Activated CD4-positive, alpha-beta T cell treated with anti-CD3 and anti-CD28 coated beads for 24 hours (primary cell): ENCODE results near the gene KCTD11.
"Not testable (repeated sequence)": the region's sequence is repeated elsewhere in the genome, so short reads cannot be mapped to it uniquely, and the experiment has no call there.

ENCODE experiments used
- DNase-seq, 2 donors: peaks; one replicate each; pipeline ENCODE4 v3.0.0-alpha.2; 2020; ENCODE audit warnings: low read depth in 2 of 2

KCTD11 gene

GRCh38 chr17:7343250-7343649 lies 8.7 kb upstream of the KCTD11 start:
- no peak for DNase-seq

GRCh38 chr17:7346761-7347614 lies 5.0 kb upstream of the KCTD11 start:
- no peak for DNase-seq

- DNase-seq: no peak
Observed at GRCh38 chr17:7347630-7348477, 4.1 kb upstream of the KCTD11 start.

- no peak for DNase-seq
Observed at GRCh38 chr17:7348478-7349242, 3.3 kb upstream of the KCTD11 start.

- DNase-seq: no peak
Observed at GRCh38 chr17:7352503-7352889, 534 bp downstream of the KCTD11 start.

GRCh38 chr17:7352910-7353635 lies 1.1 kb downstream of the KCTD11 start:
- DNase-seq: no peak

- no peak for DNase-seq
Observed at GRCh38 chr17:7354262-7354843, 2.4 kb downstream of the KCTD11 start.

- DNase-seq: no peak
Observed at GRCh38 chr17:7355053-7355452, 3.1 kb downstream of the KCTD11 start, which contains the start of gene TMEM95. Gene TMEM95 (plus strand): TSS chr17:7355156. CDS start chr17:7355205, 49 bp downstream.

- DNase-seq: no peak
Observed at GRCh38 chr17:7355573-7355972, 3.6 kb downstream of the KCTD11 start.

- DNase-seq: peak; percentile 76 to 84
Observed at GRCh38 chr17:7356072-7356549, 4.1 kb downstream of the KCTD11 start.

- no peak for DNase-seq
Observed at GRCh38 chr17:7356756-7357155, 4.8 kb downstream of the KCTD11 start.

GRCh38 chr17:7357381-7357780 lies 5.4 kb downstream of the KCTD11 start:
- no peak for DNase-seq

- DNase-seq: no peak
Observed at GRCh38 chr17:7361906-7362305, 9.9 kb downstream of the KCTD11 start.

GRCh38 chr17:7363311-7363710 lies 11.3 kb downstream of the KCTD11 start:
- DNase-seq: no peak

GRCh38 chr17:7365963-7366362 lies 14.0 kb downstream of the KCTD11 start:
- not testable (repeated sequence) for DNase-seq

- no peak for DNase-seq
Observed at GRCh38 chr17:7367083-7367482, 15.1 kb downstream of the KCTD11 start.

- no peak for DNase-seq
Observed at GRCh38 chr17:7367918-7368598, 16.1 kb downstream of the KCTD11 start.

GRCh38 chr17:7368599-7368994 lies 16.6 kb downstream of the KCTD11 start:
- not testable (repeated sequence) for DNase-seq

GRCh38 chr17:7369825-7370224 lies 17.9 kb downstream of the KCTD11 start:
- no peak for DNase-seq

GRCh38 chr17:7370853-7371252 lies 18.9 kb downstream of the KCTD11 start:
- no peak for DNase-seq
